Measurements from ENCODE around the gene MTUS2.
"Not testable (repeated sequence)": the region's sequence is repeated elsewhere in the genome, so short reads cannot be mapped to it uniquely, and the experiment has no call there.

The MTUS2 gene

GRCh38 chr13:28964803-28965202 is 144.7 kb downstream of the MTUS2 start:
- no peak for DNase-seq

- no peak for DNase-seq
Measured at GRCh38 chr13:28967029-28967915, 147.1 kb downstream of the MTUS2 start.

GRCh38 chr13:28976195-28976594 is 156.1 kb downstream of the MTUS2 start:
- DNase-seq: no peak

GRCh38 chr13:28976636-28977035 is 156.5 kb downstream of the MTUS2 start:
- DNase-seq: no peak

GRCh38 chr13:28978574-28978973 is 158.4 kb downstream of the MTUS2 start:
- DNase-seq: no peak

GRCh38 chr13:28981530-28981929 is 161.4 kb downstream of the MTUS2 start:
- DNase-seq: no peak

GRCh38 chr13:28983641-28984040 is 163.5 kb downstream of the MTUS2 start:
- no peak for DNase-seq

- no peak for DNase-seq
Measured at GRCh38 chr13:28984326-28984725, 164.2 kb downstream of the MTUS2 start.

GRCh38 chr13:28984825-28985224 is 164.7 kb downstream of the MTUS2 start:
- no peak for DNase-seq

GRCh38 chr13:28990378-28990777 is 170.2 kb downstream of the MTUS2 start:
- DNase-seq: not testable (repeated sequence)

GRCh38 chr13:28991764-28992163 is 171.6 kb downstream of the MTUS2 start:
- DNase-seq: no peak

GRCh38 chr13:29000826-29001225 is 180.7 kb downstream of the MTUS2 start:
- no peak for DNase-seq

GRCh38 chr13:29005035-29005762 is 185.1 kb downstream of the MTUS2 start:
- DNase-seq: no peak

- DNase-seq: no peak
Measured at GRCh38 chr13:29005763-29006120, 185.6 kb downstream of the MTUS2 start.

GRCh38 chr13:29006359-29006850 is 186.3 kb downstream of the MTUS2 start:
- no peak for DNase-seq

GRCh38 chr13:29008296-29008695 is 188.2 kb downstream of the MTUS2 start:
- DNase-seq: no peak

- no peak for DNase-seq
Measured at GRCh38 chr13:29020314-29020713, 200.2 kb downstream of the MTUS2 start.

- no peak for DNase-seq
Measured at GRCh38 chr13:29021311-29021710, 201.2 kb downstream of the MTUS2 start.

GRCh38 chr13:29021717-29022116 is 201.6 kb downstream of the MTUS2 start:
- no peak for DNase-seq

GRCh38 chr13:29022410-29022809 is 202.3 kb downstream of the MTUS2 start:
- no peak for DNase-seq

GRCh38 chr13:29022968-29023367 is 202.8 kb downstream of the MTUS2 start:
- DNase-seq: no peak

- no peak for DNase-seq
Measured at GRCh38 chr13:29024783-29025182, 204.6 kb downstream of the MTUS2 start.

GRCh38 chr13:29028868-29029267 is 208.7 kb downstream of the MTUS2 start:
- no peak for DNase-seq

- no peak for DNase-seq
Measured at GRCh38 chr13:29038700-29039099, 218.6 kb downstream of the MTUS2 start.

All from NCI-H1105 (cell line).